Progenitor cell of endocrine pancreas (in vitro differentiated cells): ENCODE results near the gene TLCD4. TPM values are rescaled to one million over a fixed set of nuclear protein-coding genes. Genes with fewer than 3 reads are reported as not detected.
A peak's percentile ranks its signal among the peaks of the same experiment; 100 is the strongest.

Source experiments
- DNase-seq: peaks from one replicate; pipeline ENCODE4 v3.0.0; 2021; ENCODE audit warnings: low spot score; ENCODE audit not compliant: unreplicated experiment
- H3K27ac Mint-ChIP-seq: 2 replicates; pipeline ENCODE4 v1.8.0; 2021; ENCODE audit warnings: mild to moderate bottlenecking, moderate library complexity, mixed read lengths
- H3K27me3 Mint-ChIP-seq: 2 replicates; pipeline ENCODE4 v1.8.0; 2021; ENCODE audit warnings: mixed read lengths
- H3K36me3 Mint-ChIP-seq: 2 replicates; pipeline ENCODE4 v1.8.0; 2022; ENCODE audit warnings: mixed read lengths; ENCODE audit not compliant: insufficient read depth
- H3K4me1 Mint-ChIP-seq: 2 replicates; pipeline ENCODE4 v1.8.0; 2021; ENCODE audit warnings: low read depth, mixed read lengths
- H3K4me3 Mint-ChIP-seq: 2 replicates; pipeline ENCODE4 v1.8.0; 2021; ENCODE audit warnings: low read depth, mild to moderate bottlenecking, moderate library complexity, mixed read lengths
- H3K9me3 Mint-ChIP-seq: 2 replicates; pipeline ENCODE4 v1.8.0; 2021; ENCODE audit warnings: low read depth, mixed read lengths
- total RNA-seq: library from RNA; stranded (reverse); gene quantifications from 2 replicates; pipeline ENCODE4 v1.2.1, GENCODE V29; 2021
- TF ChIP-seq, protein P1 (sequence below): fragments of 200-600 bp; sonication (generic); IDR thresholded peaks from one replicate; pipeline ENCODE4 v1.5.0; 2021; ENCODE audit warnings: antibody characterized with exemption, mild to moderate bottlenecking; ENCODE audit not compliant: unreplicated experiment

TLCD4 gene
- total RNA-seq, 1 donor from 2014 or later, result 34.2 TPM

DNA sequence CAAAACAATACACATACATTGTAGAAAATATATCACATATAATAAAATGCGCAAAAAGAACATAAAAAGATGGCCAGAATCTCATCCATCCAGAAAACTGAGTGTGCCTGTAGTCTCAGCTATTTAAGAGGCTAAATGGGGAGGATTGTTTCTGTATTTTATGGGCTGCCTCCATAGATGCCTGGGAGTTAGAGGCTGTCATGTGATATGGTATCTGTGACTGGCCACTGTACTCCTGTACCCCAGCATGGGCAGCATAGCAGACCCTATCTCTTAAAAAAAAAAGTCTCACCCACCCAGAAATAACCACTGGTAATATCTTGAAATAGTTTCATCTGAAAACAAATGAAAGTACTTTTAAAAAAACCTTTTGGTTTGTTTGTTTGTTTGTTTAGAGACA lies 3.5 kb upstream of the TLCD4 start:
- Mint-ChIP-seq H3K27me3 (no peaks in the 10 kb centered on the region), H3K9me3 (no peaks in the 10 kb centered on the region), H3K4me1 (peaks cover 16% of the 10 kb centered on the region), H3K4me3 (no peak overlapping the region), H3K27ac (no peak overlapping the region), H3K36me3 (no peaks in the 10 kb centered on the region)
- no peak for DNase-seq
- TF ChIP-seq, protein P1, sequence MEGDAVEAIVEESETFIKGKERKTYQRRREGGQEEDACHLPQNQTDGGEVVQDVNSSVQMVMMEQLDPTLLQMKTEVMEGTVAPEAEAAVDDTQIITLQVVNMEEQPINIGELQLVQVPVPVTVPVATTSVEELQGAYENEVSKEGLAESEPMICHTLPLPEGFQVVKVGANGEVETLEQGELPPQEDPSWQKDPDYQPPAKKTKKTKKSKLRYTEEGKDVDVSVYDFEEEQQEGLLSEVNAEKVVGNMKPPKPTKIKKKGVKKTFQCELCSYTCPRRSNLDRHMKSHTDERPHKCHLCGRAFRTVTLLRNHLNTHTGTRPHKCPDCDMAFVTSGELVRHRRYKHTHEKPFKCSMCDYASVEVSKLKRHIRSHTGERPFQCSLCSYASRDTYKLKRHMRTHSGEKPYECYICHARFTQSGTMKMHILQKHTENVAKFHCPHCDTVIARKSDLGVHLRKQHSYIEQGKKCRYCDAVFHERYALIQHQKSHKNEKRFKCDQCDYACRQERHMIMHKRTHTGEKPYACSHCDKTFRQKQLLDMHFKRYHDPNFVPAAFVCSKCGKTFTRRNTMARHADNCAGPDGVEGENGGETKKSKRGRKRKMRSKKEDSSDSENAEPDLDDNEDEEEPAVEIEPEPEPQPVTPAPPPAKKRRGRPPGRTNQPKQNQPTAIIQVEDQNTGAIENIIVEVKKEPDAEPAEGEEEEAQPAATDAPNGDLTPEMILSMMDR, result no peak

DNA sequence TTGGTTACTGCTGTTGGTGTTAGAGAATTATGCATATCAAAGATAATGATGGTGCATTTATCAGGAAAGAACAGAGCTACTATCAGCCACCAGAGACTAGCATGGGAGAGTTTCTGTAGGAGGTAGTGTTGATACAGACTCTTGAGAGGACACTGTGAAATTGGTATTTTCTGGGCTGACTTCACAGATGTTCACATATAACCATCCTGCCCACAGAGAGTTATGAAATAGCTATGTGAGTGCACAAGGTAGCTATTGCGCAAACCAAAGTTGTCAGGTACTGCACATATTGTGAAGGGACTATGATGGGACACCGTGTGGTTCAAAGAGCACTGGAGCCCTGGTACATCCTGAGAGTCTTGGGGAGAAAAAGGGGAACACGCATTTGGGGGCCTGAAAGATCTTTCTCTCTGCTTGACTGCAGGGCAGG lies 1.4 kb upstream of the TLCD4 start:
- no peak for DNase-seq
- peak overlapping the region; percentile 46 for H3K27ac Mint-ChIP-seq
- TF ChIP-seq, protein P1, result no peak
- H3K9me3 Mint-ChIP-seq, result no peaks in the 10 kb centered on the region
- no peaks in the 10 kb centered on the region for H3K36me3 Mint-ChIP-seq
- no peaks in the 10 kb centered on the region for H3K27me3 Mint-ChIP-seq
- H3K4me3 Mint-ChIP-seq, result peak overlapping the region; percentile 55
- peaks cover 35% of the 10 kb centered on the region for H3K4me1 Mint-ChIP-seq

DNA sequence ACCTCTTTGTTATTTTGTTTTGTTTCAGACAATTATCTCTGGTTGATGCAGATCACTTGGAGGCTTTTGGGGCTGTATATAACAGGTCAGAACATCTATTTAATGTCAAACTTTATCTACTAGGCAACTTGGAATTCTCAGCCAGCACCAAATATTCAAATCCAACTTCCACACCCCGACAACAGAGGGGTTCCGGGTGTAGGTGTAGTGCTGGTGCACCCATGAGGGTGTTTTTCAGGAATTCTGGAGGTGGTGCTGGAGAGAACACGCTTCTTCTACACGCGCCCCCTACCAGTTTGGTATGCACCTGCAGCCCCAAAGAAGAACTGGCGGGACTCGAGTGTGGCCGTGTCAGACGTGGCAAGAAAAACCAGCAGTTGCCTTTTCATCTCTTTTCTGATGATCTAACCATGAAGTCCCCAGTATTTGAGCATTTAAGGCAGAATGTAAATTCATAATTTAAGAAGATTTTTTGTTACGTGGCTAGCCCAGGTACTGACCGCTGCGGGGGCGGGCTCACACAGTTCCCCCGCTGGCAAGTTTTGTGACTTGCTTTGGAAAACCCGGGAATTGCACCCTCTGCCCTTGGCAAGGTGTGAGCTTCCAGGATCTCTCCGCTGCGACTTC lies 462 bp upstream of the TLCD4 start:
- Mint-ChIP-seq H3K4me1 (peaks cover 43% of the 10 kb centered on the region), H3K27ac (peak overlapping the region; percentile 98), H3K4me3 (peak overlapping the region; percentile 97), H3K27me3 (no peaks in the 10 kb centered on the region), H3K9me3 (no peaks in the 10 kb centered on the region), H3K36me3 (no peaks in the 10 kb centered on the region)
- TF ChIP-seq, protein P1, result peak; percentile 80
- peak; percentile 64 for DNase-seq

DNA sequence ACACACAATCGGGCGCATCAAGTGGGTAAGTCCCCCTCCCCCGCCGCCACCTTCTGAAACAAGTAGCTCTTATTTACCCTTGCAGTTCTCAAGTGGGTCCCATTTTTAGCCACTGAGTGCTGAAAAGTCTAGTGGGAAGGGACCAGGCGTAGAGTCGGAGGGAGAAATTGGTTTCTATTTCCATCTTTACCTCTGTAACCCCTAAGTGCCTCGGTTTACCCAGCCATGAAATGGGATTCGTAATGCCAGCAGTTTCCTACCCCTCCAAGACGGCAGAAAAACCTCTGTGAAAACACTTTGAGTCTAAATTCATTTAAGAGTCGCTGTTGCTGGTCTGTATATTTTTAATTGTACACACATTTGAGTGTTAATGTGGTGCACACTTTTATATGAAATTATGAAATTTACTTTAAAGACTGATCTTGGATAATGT lies 928 bp downstream of the TLCD4 start:
- no peaks in the 10 kb centered on the region for H3K9me3 Mint-ChIP-seq
- H3K4me1 Mint-ChIP-seq, result peaks cover 56% of the 10 kb centered on the region
- TF ChIP-seq, protein P1, result no peak
- H3K27ac Mint-ChIP-seq, result peak overlapping the region; percentile 95
- H3K36me3 Mint-ChIP-seq, result no peaks in the 10 kb centered on the region
- no peak for DNase-seq
- H3K4me3 Mint-ChIP-seq, result peak overlapping the region; percentile 93
- H3K27me3 Mint-ChIP-seq, result no peaks in the 10 kb centered on the region

DNA sequence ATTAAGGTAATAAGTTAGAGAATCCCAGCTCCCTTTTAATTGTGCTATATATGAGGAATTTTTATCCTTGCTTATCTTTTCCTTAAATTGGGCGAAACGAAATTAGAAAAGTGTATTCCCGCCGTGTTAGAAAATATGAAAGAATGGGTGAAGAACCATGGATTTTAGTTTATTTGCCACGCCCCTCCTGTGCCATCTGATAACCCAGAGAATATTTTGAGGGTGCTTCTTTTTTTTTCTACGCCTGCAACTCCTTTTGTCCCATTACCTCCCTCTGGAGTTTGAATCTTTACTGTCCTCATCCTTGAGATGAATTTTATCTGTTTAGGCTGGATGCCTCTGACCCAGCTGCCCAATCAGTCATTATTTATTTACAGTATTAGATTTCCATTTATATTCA lies 1.6 kb downstream of the TLCD4 start:
- peak overlapping the region; percentile 93 for H3K4me3 Mint-ChIP-seq
- no peaks in the 10 kb centered on the region for H3K9me3 Mint-ChIP-seq
- TF ChIP-seq, protein P1, result no peak
- peaks cover 59% of the 10 kb centered on the region for H3K4me1 Mint-ChIP-seq
- no peaks in the 10 kb centered on the region for H3K36me3 Mint-ChIP-seq
- H3K27me3 Mint-ChIP-seq, result no peaks in the 10 kb centered on the region
- DNase-seq, result no peak
- H3K27ac Mint-ChIP-seq, result peak overlapping the region; percentile 95
